Peyer's patch (tissue), 4 donors: ENCODE measurements around the gene SRPK3.

ENCODE experiments used
- POLR2A ChIP-seq, 2 donors: fragments of 450-650 bp; IDR thresholded peaks; one replicate each; pipeline ENCODE4 v1.5.1; 2017; ENCODE audit warnings: antibody characterized with exemption in 2 of 2, mild to moderate bottlenecking in 2 of 2, moderate library complexity in 2 of 2
- TF ChIP-seq, protein P1 (sequence below), 6 experiments: fragments of 450-650 bp in 4 of 6; fragments of 200-600 bp in 2 of 6; sonication (generic) in 1 of 6; IDR thresholded peaks; one replicate each; pipeline ENCODE4 v1.5.1; 2017 to 2019; ENCODE audit warnings: antibody characterized with exemption in 6 of 6, mild to moderate bottlenecking in 3 of 6, moderate library complexity in 1 of 6

- TF ChIP-seq POLR2A (IDR thresholded peaks at IDR 0.05): no peak
- TF ChIP-seq, protein P1, sequence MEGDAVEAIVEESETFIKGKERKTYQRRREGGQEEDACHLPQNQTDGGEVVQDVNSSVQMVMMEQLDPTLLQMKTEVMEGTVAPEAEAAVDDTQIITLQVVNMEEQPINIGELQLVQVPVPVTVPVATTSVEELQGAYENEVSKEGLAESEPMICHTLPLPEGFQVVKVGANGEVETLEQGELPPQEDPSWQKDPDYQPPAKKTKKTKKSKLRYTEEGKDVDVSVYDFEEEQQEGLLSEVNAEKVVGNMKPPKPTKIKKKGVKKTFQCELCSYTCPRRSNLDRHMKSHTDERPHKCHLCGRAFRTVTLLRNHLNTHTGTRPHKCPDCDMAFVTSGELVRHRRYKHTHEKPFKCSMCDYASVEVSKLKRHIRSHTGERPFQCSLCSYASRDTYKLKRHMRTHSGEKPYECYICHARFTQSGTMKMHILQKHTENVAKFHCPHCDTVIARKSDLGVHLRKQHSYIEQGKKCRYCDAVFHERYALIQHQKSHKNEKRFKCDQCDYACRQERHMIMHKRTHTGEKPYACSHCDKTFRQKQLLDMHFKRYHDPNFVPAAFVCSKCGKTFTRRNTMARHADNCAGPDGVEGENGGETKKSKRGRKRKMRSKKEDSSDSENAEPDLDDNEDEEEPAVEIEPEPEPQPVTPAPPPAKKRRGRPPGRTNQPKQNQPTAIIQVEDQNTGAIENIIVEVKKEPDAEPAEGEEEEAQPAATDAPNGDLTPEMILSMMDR (IDR thresholded peaks at IDR 0.05): no peak
Observed at GRCh38 chrX:153755136-153755535, 25.7 kb upstream of the SRPK3 start.
